A549 (cell line): ENCODE results near the gene CSNK2A1. TPM values are rescaled to one million over a fixed set of nuclear protein-coding genes. Genes with fewer than 3 reads are reported as not detected.

Experiments
- ATAC-seq, 2 experiments: fragments of 200-7000 bp in 1 of 2; fragments of >200 bp in 1 of 2; cut with Nextera tagmentation in 1 of 2; cut with Tn5 transposase in 1 of 2; 3 replicates each; pipeline versions ENCODE4 v1.8.0 to v1.9.1; 2018 to 2020; ENCODE audit warnings: mild to moderate bottlenecking in 1 of 2, moderate library complexity in 1 of 2
- CTCF ChIA-PET: fragments of 300-600 bp; sonication (Branson Sonifier 250); formaldehyde crosslinking; extraction: SDS; loops from one replicate; lab custom pipeline; 2021; ENCODE audit warnings: antibody characterized with exemption, inconsistent platforms; lab: Yijun Ruan, JAX
- POLR2A ChIA-PET: fragments of 350-600 bp; formaldehyde crosslinking; extraction: SDS; loops from one replicate; lab custom pipeline; 2021; ENCODE audit warnings: antibody characterized with exemption, inconsistent platforms; lab: Yijun Ruan, JAX
- DNase-seq, 2 experiments: peaks; one replicate each; pipeline versions ENCODE4 v3.0.0 to v3.0.0-alpha.2; 2011 to 2016; ENCODE audit warnings: low read depth in 1 of 2, low spot score in 1 of 2
- FAIRE-seq: peaks from 2 replicates; lab custom pipeline; 2011; peaks lifted over from hg19 to GRCh38; lab: Jason Lieb, UNC
- H3K27ac ChIP-seq, 2 experiments: fragments of >200 bp; sonication (Bioruptor Twin); formaldehyde crosslinking; 3 replicates each; pipeline ENCODE4 v1.5.1; 2016 to 2017
- H3K4me1 ChIP-seq: fragments of >200 bp; sonication (Bioruptor Twin); formaldehyde crosslinking; 3 replicates; pipeline ENCODE4 v1.6.1; 2016
- H3K4me2 ChIP-seq: fragments of >200 bp; sonication (Bioruptor Twin); formaldehyde crosslinking; 3 replicates; pipeline ENCODE4 v1.6.1; 2016
- H3K4me3 ChIP-seq: fragments of >200 bp; sonication (Bioruptor Twin); formaldehyde crosslinking; 3 replicates; pipeline ENCODE4 v1.5.1; 2016
- H3K9me3 ChIP-seq: fragments of >200 bp; sonication (Bioruptor Twin); formaldehyde crosslinking; 3 replicates; pipeline ENCODE4 v1.6.1; 2016
- ATOH8 ChIP-seq: fragments of 250-450 bp; sonication (Bioruptor Pico); IDR thresholded peaks from 2 replicates; pipeline ENCODE4 v1.5.0; 2020; ENCODE audit warnings: low read depth, mild to moderate bottlenecking, moderate library complexity
- BCL3 ChIP-seq: fragments of >200 bp; sonication (Bioruptor Twin); formaldehyde crosslinking; IDR thresholded peaks from 3 replicates; pipeline ENCODE4 v1.6.1; 2016
- BHLHE40 ChIP-seq: IDR thresholded peaks from 2 replicates; pipeline ENCODE4 v1.6.1; 2012; ENCODE audit warnings: low read depth, low read length, inconsistent platforms
- E2F6 ChIP-seq: IDR thresholded peaks from 2 replicates; pipeline ENCODE4 v1.6.1; 2012; ENCODE audit warnings: low read depth, borderline replicate concordance
- EHF ChIP-seq: fragments of 250-450 bp; sonication (Bioruptor Pico); IDR thresholded peaks from 2 replicates; pipeline ENCODE4 v1.5.0; 2020; ENCODE audit warnings: mild to moderate bottlenecking
- FOSB ChIP-seq: fragments of 250-450 bp; sonication (Bioruptor Pico); IDR thresholded peaks from 2 replicates; pipeline ENCODE4 v1.5.0; 2020; ENCODE audit warnings: mild to moderate bottlenecking, moderate library complexity
- FOSL2 ChIP-seq, 2 experiments: fragments of 450-650 bp in 1 of 2; fragments of >200 bp in 1 of 2; sonication (Bioruptor Twin) in 1 of 2; formaldehyde crosslinking; IDR thresholded peaks; 2 replicates each; pipeline versions ENCODE4 v1.5.0 to v1.6.1; 2016 to 2020; ENCODE audit warnings: mild to moderate bottlenecking in 1 of 2, moderate library complexity in 1 of 2
- GATA3 ChIP-seq: IDR thresholded peaks from 2 replicates; pipeline ENCODE4 v1.6.1; 2012; ENCODE audit warnings: borderline replicate concordance
- HDAC2 ChIP-seq: fragments of 200-600 bp; sonication (generic); IDR thresholded peaks from 2 replicates; pipeline ENCODE4 v1.6.1; 2016
- HOXA7 ChIP-seq: fragments of 250-450 bp; sonication (Bioruptor Pico); IDR thresholded peaks from 2 replicates; pipeline ENCODE4 v1.5.0; 2020; ENCODE audit warnings: mild to moderate bottlenecking, moderate library complexity
- HOXB5 ChIP-seq: fragments of 250-450 bp; sonication (Bioruptor Pico); IDR thresholded peaks from 2 replicates; pipeline ENCODE4 v1.5.0; 2020; ENCODE audit warnings: mild to moderate bottlenecking, moderate library complexity
- MAFK ChIP-seq: fragments of 450-650 bp; IDR thresholded peaks from 2 replicates; pipeline ENCODE4 v1.6.1; 2014; ENCODE audit not compliant: partially characterized antibody
- MYC ChIP-seq: IDR thresholded peaks from 2 replicates; pipeline ENCODE4 v1.6.1; 2012; ENCODE audit warnings: mild to moderate bottlenecking, inconsistent platforms, low read length, improper control_type of control experiment, borderline replicate concordance
- NFE2L2 ChIP-seq: fragments of 150-350 bp; conservative IDR thresholded peaks from 2 replicates; pipeline ENCODE4 v1.6.1; 2014; ENCODE audit warnings: low read length
- POLR2A ChIP-seq: IDR thresholded peaks from 2 replicates; pipeline ENCODE4 v1.6.1; 2012; ENCODE audit warnings: mild to moderate bottlenecking, low read length
- POLR2AphosphoS2 ChIP-seq: conservative IDR thresholded peaks from 2 replicates; pipeline ENCODE4 v1.6.1; 2012; ENCODE audit warnings: low read length, improper control_type of control experiment, inconsistent platforms
- RARB ChIP-seq: fragments of 250-450 bp; sonication (Bioruptor Pico); IDR thresholded peaks from 2 replicates; pipeline ENCODE4 v1.8.0; 2021; ENCODE audit warnings: mild to moderate bottlenecking, moderate library complexity
- REST ChIP-seq: fragments of 200-600 bp; sonication (generic); IDR thresholded peaks from 2 replicates; pipeline ENCODE4 v1.6.1; 2016; ENCODE audit warnings: antibody characterized with exemption, mild to moderate bottlenecking, moderate library complexity
- RFX5 ChIP-seq: fragments of 450-650 bp; IDR thresholded peaks from 2 replicates; pipeline ENCODE4 v1.7.1; 2014; ENCODE audit warnings: antibody characterized with exemption, mild to moderate bottlenecking, moderate library complexity
- RNF2 ChIP-seq: fragments of 200-600 bp; sonication (generic); IDR thresholded peaks from 2 replicates; pipeline ENCODE4 v1.6.1; 2016; ENCODE audit warnings: low read depth, mild to moderate bottlenecking, antibody characterized with exemption, moderate library complexity, borderline replicate concordance
- SREBF2 ChIP-seq: fragments of 450-650 bp; IDR thresholded peaks from 2 replicates; pipeline ENCODE4 v1.6.1; 2014; ENCODE audit warnings: mild to moderate bottlenecking, moderate library complexity
- TP53 ChIP-seq: fragments of 250-450 bp; sonication (Bioruptor Pico); IDR thresholded peaks from 2 replicates; pipeline ENCODE4 v1.5.0; 2021; ENCODE audit warnings: mild to moderate bottlenecking, moderate library complexity
- WGBS: methylation state at CpG from one replicate; pipeline ENCODE4 v1.1.6; 2017; ENCODE audit errors: missing lambda C conversion rate; 5-methylcytosine and 5-hydroxymethylcytosine counted together
- polyA plus RNA-seq, 4 experiments: library from polyadenylated mRNA; depleted of rRNA in 3 of 4; stranded (reverse); fragments of >200 nt; fragmentation: RNase III in 1 of 4; extraction: RNeasy Plus Mini Kit Qiagen cat#74134 plus additional on column Dnase treatment in 1 of 4; gene quantifications; 2 replicates in 3 of 4; 3 replicates in 1 of 4; pipeline ENCODE4 v1.2.3, GENCODE V29; 2011 to 2017

Gene CSNK2A1
- polyA plus RNA-seq, 2 of the 4 experiments (the other 2 are of a cell fraction) = 157 to 306 TPM

- TF ChIP-seq RARB (CRISPR knock-in tag) = no peak
- TF ChIP-seq POLR2A = no peak
- no peak for TF ChIP-seq BCL3
- TF ChIP-seq ATOH8 = no peak
- no peak for TF ChIP-seq MYC
- no peak for TF ChIP-seq NFE2L2
- TF ChIP-seq RNF2 = no peak
- TF ChIP-seq GATA3 = no peak
- TF ChIP-seq E2F6 = no peak
- TF ChIP-seq FOSL2 (IDR thresholded peaks at IDR 0.05) = no peak
- no peak for TF ChIP-seq FOSL2 (CRISPR knock-in tag; IDR thresholded peaks at IDR 0.05)
- TF ChIP-seq FOSB = no peak
- no peak for TF ChIP-seq HOXA7 (CRISPR knock-in tag)
- Histone ChIP-seq H3K4me1 (peaks cover 16% of the 10 kb centered on the region), H3K27ac (peak overlapping the region; percentile 19 to 41; a peak in 4 of 6 replicates), H3K4me2 (no peak overlapping the region), H3K4me3 (no peak overlapping the region), H3K9me3 (no peaks in the 10 kb centered on the region)
- DNase-seq (no peak), FAIRE-seq (no peak), ATAC-seq (no peak)
- POLR2A ChIA-PET = interaction anchor here (0.8 to 2.2 kb wide), 3 partner anchors 50 to 83 kb away, joined by 3 to 8 read pairs (median 4); partner anchors contain the start of gene TRIB3
- 91% methylated on average over 20 of the region's 21 CpGs for WGBS
- CTCF ChIA-PET = interaction anchor here (0.6 to 28.5 kb wide), 27 partner anchors 10 to 583 kb away, joined by 3 to 1229 read pairs (median 7); partner anchors contain the start of genes NRSN2, TBC1D20 and TRIB3
These were observed 113.2 kb downstream of the CSNK2A1 start for GRCh38 chr20:430091-430999.

- FAIRE-seq (no peak), ATAC-seq (0 out of 6 replicates have a peak, but pooled peaks of 1 of the 2 experiments have one; percentile 3), DNase-seq (no peak)
- Histone ChIP-seq H3K4me3 (no peak overlapping the region), H3K9me3 (no peaks in the 10 kb centered on the region), H3K27ac (peak overlapping the region in 1 of 2 experiments; percentile 8; a peak in 2 of 6 replicates), H3K4me2 (no peak overlapping the region), H3K4me1 (peaks cover 14% of the 10 kb centered on the region)
- CTCF ChIA-PET = interaction anchor here (1.1 to 28.5 kb wide), 6 partner anchors 15 to 60 kb away, joined by 4 to 1229 read pairs (median 51); partner anchors contain the start of genes NRSN2 and TRIB3
- TF ChIP-seq MAFK (no peak), HOXA7 (CRISPR knock-in tag) (no peak), EHF (no peak), RARB (CRISPR knock-in tag) (no peak), POLR2AphosphoS2 (no peak)
- POLR2A ChIA-PET = no interaction called here
- WGBS = 89% methylated on average over 14 of the region's 14 CpGs
These were observed 114.9 kb downstream of the CSNK2A1 start for GRCh38 chr20:428658-429200.

GRCh38 chr20:427849-428657 is 115.5 kb downstream of the CSNK2A1 start:
- no peak overlapping the region for H3K4me3 ChIP-seq
- 94% methylated on average over 11 of the region's 14 CpGs for WGBS
- H3K4me1 ChIP-seq = peaks cover 11% of the 10 kb centered on the region
- CTCF ChIA-PET = interaction anchor here (0.8 to 28.5 kb wide), 10 partner anchors 8 to 98 kb away, joined by 3 to 1229 read pairs (median 6); partner anchors contain the start of genes NRSN2 and TRIB3
- no peaks in the 10 kb centered on the region for H3K9me3 ChIP-seq
- peak overlapping the region in 1 of 2 experiments; percentile 8; a peak in 2 of 6 replicates for H3K27ac ChIP-seq
- FAIRE-seq (no peak), ATAC-seq (no peak), DNase-seq (no peak)
- POLR2A ChIA-PET = interaction anchor here (0.9 to 1.2 kb wide), 2 partner anchors 20 to 66 kb away, joined by 3 to 4 read pairs; no protein-coding TSS in a partner anchor
- no peak overlapping the region for H3K4me2 ChIP-seq
- TF ChIP-seq HDAC2 (no peak), POLR2A (no peak), HOXB5 (CRISPR knock-in tag) (no peak), BHLHE40 (no peak), RFX5 (no peak), REST (no peak), ATOH8 (no peak), SREBF2 (no peak), GATA3 (no peak), TP53 (no peak)
